GM12892 (cell line): ENCODE data around the gene KMT2C.
"Not testable (repeated sequence)": the region's sequence is repeated elsewhere in the genome, so short reads cannot be mapped to it uniquely, and the experiment has no call there.

Experiments used
- POLR2A ChIP-seq: IDR thresholded peaks from 2 replicates; pipeline ENCODE4 v1.6.1; 2011; ENCODE audit warnings: low read depth, low read length, control low read depth
- POLR2AphosphoS5 ChIP-seq: IDR thresholded peaks from 2 replicates; pipeline ENCODE4 v1.6.1; 2011; ENCODE audit warnings: low read depth, low read length, control low read depth

- TF ChIP-seq POLR2A, POLR2AphosphoS5: not testable (repeated sequence)
Observed at GRCh38 chr7:152445386-152446008, 9.7 kb upstream of the KMT2C start.
